ENCODE results near the gene RRAS2.

The RRAS2 gene

GRCh38 chr11:14310679-14311078, 48.3 kb downstream of the RRAS2 start:
- TF ChIP-seq CTCF (IDR thresholded peaks at IDR 0.05; ENCODE audit: insufficient read depth, low read length, missing control alignments), result no peak

GRCh38 chr11:14309425-14310192, 49.4 kb downstream of the RRAS2 start:
- no peak overlapping the region for H3K4me3 ChIP-seq (ENCODE audit: low read depth, low read length)
- TF ChIP-seq CTCF (IDR thresholded peaks at IDR 0.05; ENCODE audit: insufficient read depth, low read length, missing control alignments), result no peak
- ChIA-PET CTCF (interaction anchor here (0.9 to 12.8 kb wide), 7 partner anchors 9 to 183 kb away, joined by 3 to 469 read pairs (median 4); no protein-coding TSS in a partner anchor), POLR2A (no interaction called here)
- DNase-seq (ENCODE audit: low read depth, low spot score), result no peak

More at GRCh38 chr11:14310679-14311078, 48.3 kb downstream of the RRAS2 start:
- no peak for DNase-seq (ENCODE audit: low read depth, low spot score)
- H3K4me3 ChIP-seq (ENCODE audit: low read depth, low read length), result no peak overlapping the region
- ChIA-PET CTCF (interaction anchor here (1.1 to 2.7 kb wide), 2 partner anchors 10 to 143 kb away, joined by 4 to 10 read pairs; no protein-coding TSS in a partner anchor), POLR2A (no interaction called here)

DNA sequence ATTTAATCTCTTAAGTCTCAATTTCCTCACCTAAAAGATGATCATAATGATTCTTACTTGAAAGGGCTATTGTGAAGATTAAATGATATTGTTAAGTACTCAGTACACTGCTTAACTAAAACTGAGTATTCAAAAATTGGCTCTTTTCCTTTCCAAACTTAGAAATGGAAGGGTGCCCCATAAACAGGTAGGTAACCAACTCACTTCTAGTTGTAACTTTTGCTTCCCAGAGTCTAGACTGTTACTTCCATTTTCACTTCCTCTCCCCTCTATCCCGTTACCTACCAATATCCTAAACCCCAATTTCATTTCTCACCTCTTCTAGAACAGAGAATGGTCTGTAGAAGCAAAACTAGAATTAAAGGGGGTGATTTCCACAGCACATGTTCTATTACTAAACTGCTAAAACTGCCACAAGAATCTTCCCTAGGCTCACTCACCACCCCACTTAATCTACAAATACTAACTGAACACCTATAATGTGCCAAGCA, 50.0 kb downstream of the RRAS2 start:
- CTCF ChIA-PET, result interaction anchor here (0.8 to 12.8 kb wide), 13 partner anchors 8 to 184 kb away, joined by 3 to 469 read pairs (median 4); no protein-coding TSS in a partner anchor
- POLR2A ChIA-PET, result no interaction called here
- no peak for DNase-seq (ENCODE audit: low read depth, low spot score)
- TF ChIP-seq CTCF (IDR thresholded peaks at IDR 0.05; ENCODE audit: insufficient read depth, low read length, missing control alignments), result no peak
- no peak overlapping the region for H3K4me3 ChIP-seq (ENCODE audit: low read depth, low read length)

- no peak overlapping the region for H3K4me3 ChIP-seq (ENCODE audit: low read depth, low read length)
- CTCF ChIA-PET, result interaction anchor here (0.7 to 12.8 kb wide), 17 partner anchors 8 to 184 kb away, joined by 3 to 469 read pairs (median 4); no protein-coding TSS in a partner anchor
- POLR2A ChIA-PET, result no interaction called here
- TF ChIP-seq CTCF (IDR thresholded peaks at IDR 0.05; ENCODE audit: insufficient read depth, low read length, missing control alignments), result peak; percentile 63
- DNase-seq (ENCODE audit: low read depth, low spot score), result no peak
Measured at GRCh38 chr11:14308114-14308896, 50.7 kb downstream of the RRAS2 start.

GRCh38 chr11:14306481-14306880, 52.5 kb downstream of the RRAS2 start:
- POLR2A ChIA-PET, result no interaction called here
- no peak overlapping the region for H3K4me3 ChIP-seq (ENCODE audit: low read depth, low read length)
- CTCF ChIA-PET, result interaction anchor here (0.9 to 12.8 kb wide), 3 partner anchors 8 to 151 kb away, joined by 3 to 469 read pairs (median 3); no protein-coding TSS in a partner anchor
- DNase-seq (ENCODE audit: low read depth, low spot score), result no peak
- TF ChIP-seq CTCF (IDR thresholded peaks at IDR 0.05; ENCODE audit: insufficient read depth, low read length, missing control alignments), result no peak
